Testis (tissue), 3 donors: ENCODE results near the gene WDFY4. TPM values are rescaled to one million over a fixed set of nuclear protein-coding genes. Genes with fewer than 3 reads are reported as not detected.

ENCODE experiments used
- DNase-seq: peaks from one replicate; pipeline ENCODE4 v3.0.0-alpha.2; 2019
- H3K27ac ChIP-seq, 2 donors: fragments of 200-600 bp; sonication (generic); one replicate each; pipeline ENCODE4 v1.5.1; 2019
- H3K27me3 ChIP-seq: fragments of 200-600 bp; sonication (generic); one replicate; pipeline ENCODE4 v1.5.1; 2019
- H3K36me3 ChIP-seq: fragments of 200-600 bp; sonication (generic); one replicate; pipeline ENCODE4 v1.5.1; 2017; ENCODE audit warnings: low read depth; ENCODE audit errors: missing control alignments
- H3K4me1 ChIP-seq: fragments of 200-600 bp; sonication (generic); one replicate; pipeline ENCODE4 v1.5.1; 2019
- H3K4me3 ChIP-seq, 2 donors: fragments of 200-600 bp; sonication (generic); one replicate each; pipeline ENCODE4 v1.5.1; 2017 to 2019
- H3K9me3 ChIP-seq: fragments of 200-600 bp; sonication (generic); one replicate; pipeline ENCODE4 v1.5.1; 2017
- CTCF ChIP-seq, 3 experiments: fragments of 450-650 bp in 2 of 3; fragments of 200-600 bp in 1 of 3; sonication (generic) in 1 of 3; IDR thresholded peaks; one replicate each; pipeline ENCODE4 v1.5.1; 2016 to 2019; ENCODE audit warnings: antibody characterized with exemption in 3 of 3, mild to moderate bottlenecking in 2 of 3, moderate library complexity in 1 of 3
- POLR2A ChIP-seq: fragments of 450-650 bp; IDR thresholded peaks from one replicate; pipeline ENCODE4 v1.6.1; 2017; ENCODE audit warnings: antibody characterized with exemption, mild to moderate bottlenecking, moderate library complexity
- WGBS, 2 donors: methylation state at CpG; one replicate each; pipeline ENCODE4 v1.1.5; 2018; 5-methylcytosine and 5-hydroxymethylcytosine counted together
- intact Hi-C: fragments of 100-400 bp; cut with DNase I; formaldehyde crosslinking; loops from one replicate; pipeline ENCODE4 v1.15.1; 2023; ENCODE audit warnings: low total_unique reads
- polyA plus RNA-seq: library from polyadenylated mRNA; stranded (reverse); fragments of 350-450 nt; fragmentation: Illumina TruSeq; extraction: RNeasy Lipid Tissue Mini Kit (QIAGEN cat#74804); gene quantifications from one replicate; pipeline ENCODE4 v1.2.3, GENCODE V29; 2014; ENCODE audit warnings: low read depth, low replicate concordance; ENCODE audit not compliant: insufficient read depth
- total RNA-seq, 2 donors: library from RNA; depleted of rRNA; stranded (reverse); fragments of >200 nt; gene quantifications; one replicate each; pipeline ENCODE4 v1.2.3, GENCODE V29; 2016

WDFY4 gene
- total and polyA plus RNA-seq, 3 donors from 2014 or later: 10.2 to 21.5 (median 18.4) TPM

- WGBS, 2 donors: 82 to 94% methylated on average over 3 to 7 of the region's 7 CpGs
- Histone ChIP-seq H3K27ac (no peak overlapping the region), H3K4me3 (no peak overlapping the region), H3K27me3 (no peaks in the 10 kb centered on the region), H3K9me3 (no peaks in the 10 kb centered on the region), H3K36me3 (no peaks in the 10 kb centered on the region), H3K4me1 (no peaks in the 10 kb centered on the region)
- intact Hi-C loops: no loop called here
- TF ChIP-seq CTCF (IDR thresholded peaks at IDR 0.05) (no peak), POLR2A (no peak)
- DNase-seq: no peak
Observed at GRCh38 chr10:48951707-48952106, 267.0 kb downstream of the WDFY4 start.

GRCh38 chr10:48957361-48958151, 272.9 kb downstream of the WDFY4 start:
- DNase-seq: no peak
- Histone ChIP-seq H3K4me1 (no peaks in the 10 kb centered on the region), H3K27ac (no peak overlapping the region), H3K9me3 (no peaks in the 10 kb centered on the region), H3K36me3 (no peaks in the 10 kb centered on the region), H3K27me3 (no peaks in the 10 kb centered on the region), H3K4me3 (no peak overlapping the region)
- TF ChIP-seq POLR2A (no peak), CTCF (IDR thresholded peaks at IDR 0.05) (no peak)
- intact Hi-C loops: no loop called here
- 74 to 87% methylated on average over 4 to 16 of the region's 16 CpGs for WGBS, 2 donors

- WGBS, 2 donors: 93 to 100% methylated on average over 1 of the region's 1 CpG
- Histone ChIP-seq H3K27ac (no peak overlapping the region), H3K36me3 (no peaks in the 10 kb centered on the region), H3K4me3 (no peak overlapping the region), H3K27me3 (no peaks in the 10 kb centered on the region), H3K9me3 (no peaks in the 10 kb centered on the region), H3K4me1 (no peaks in the 10 kb centered on the region)
- intact Hi-C loops: no loop called here
- TF ChIP-seq POLR2A (no peak), CTCF (IDR thresholded peaks at IDR 0.05) (no peak)
- no peak for DNase-seq
Observed at GRCh38 chr10:48958598-48959190, 274.0 kb downstream of the WDFY4 start.

GRCh38 chr10:48964038-48964437, 279.4 kb downstream of the WDFY4 start:
- no peak overlapping the region for H3K27ac ChIP-seq
- H3K9me3 ChIP-seq: no peaks in the 10 kb centered on the region
- no peak for DNase-seq
- no peaks in the 10 kb centered on the region for H3K36me3 ChIP-seq
- intact Hi-C loops: no loop called here
- H3K4me3 ChIP-seq: no peak overlapping the region
- no peaks in the 10 kb centered on the region for H3K27me3 ChIP-seq
- H3K4me1 ChIP-seq: peaks cover 5% of the 10 kb centered on the region
- WGBS, 2 donors: 94 to 97% methylated on average over 1 of the region's 1 CpG
- TF ChIP-seq CTCF (IDR thresholded peaks at IDR 0.05) (no peak), POLR2A (no peak)
